ENCODE results near the gene PSME2. TPM values are rescaled to one million over a fixed set of nuclear protein-coding genes. Genes with fewer than 3 reads are reported as not detected.

The PSME2 gene
- polyA plus RNA-seq, 2 of the 4 experiments (the other 2 are of a cell fraction): 137 to 144 TPM

DNA sequence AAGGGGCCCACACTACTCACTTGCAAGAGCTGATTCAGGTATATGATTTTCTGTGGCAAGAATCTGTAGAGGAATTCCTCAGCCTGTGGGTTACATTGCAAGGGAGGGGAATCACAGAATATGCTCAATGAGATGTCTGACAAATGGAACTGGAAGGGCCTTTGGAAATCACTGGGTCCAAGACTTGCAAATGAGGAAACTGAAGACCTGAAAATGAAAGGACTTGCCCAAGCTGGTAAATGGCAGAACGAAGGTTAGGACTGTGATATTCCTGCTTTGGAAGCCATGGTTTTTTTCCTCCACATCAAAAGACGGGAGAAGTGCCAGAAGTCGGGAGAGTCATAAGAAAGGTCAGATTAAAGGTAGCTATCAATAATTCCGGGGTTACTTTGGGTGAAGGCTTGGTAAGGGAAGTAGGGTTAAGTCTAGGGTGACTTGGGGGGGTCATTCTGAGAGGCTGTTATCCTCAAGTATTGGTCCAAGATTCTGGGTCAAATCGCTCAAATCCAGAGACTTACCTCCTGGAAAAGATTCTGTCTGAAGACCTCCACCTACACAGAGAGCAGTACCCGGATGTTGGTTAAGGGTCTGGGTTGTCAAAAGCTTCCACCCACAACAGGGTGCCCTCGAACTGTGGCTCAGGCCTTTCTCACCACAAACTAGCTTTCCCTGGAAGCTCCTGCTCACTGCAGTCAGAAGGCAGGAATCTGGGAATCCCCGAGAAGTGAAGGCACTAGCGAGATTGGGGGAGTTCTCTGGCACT, 539 bp downstream of the PSME2 start:
- H3K4me1 ChIP-seq: peaks cover 18% of the 10 kb centered on the region
- peak overlapping the region; percentile 89 for H3K4me3 ChIP-seq
- POLR2A ChIA-PET: interaction anchor here (0.6 to 2.5 kb wide), 8 partner anchors 10 to 887 kb away, joined by 3 to 18 read pairs (median 4); partner anchors contain the start of genes CARMIL3, DCAF11, IRF9 and MDP1
- CTCF ChIA-PET: interaction anchor here (0.6 to 12.6 kb wide), 10 partner anchors 9 to 825 kb away, joined by 3 to 168 read pairs (median 3); partner anchors contain the start of genes IRF9 and PABPN1
- no peaks in the 10 kb centered on the region for H3K9me3 ChIP-seq
- TF ChIP-seq JUNB (IDR thresholded peaks at IDR 0.05): no peak
- TF ChIP-seq, protein P1, sequence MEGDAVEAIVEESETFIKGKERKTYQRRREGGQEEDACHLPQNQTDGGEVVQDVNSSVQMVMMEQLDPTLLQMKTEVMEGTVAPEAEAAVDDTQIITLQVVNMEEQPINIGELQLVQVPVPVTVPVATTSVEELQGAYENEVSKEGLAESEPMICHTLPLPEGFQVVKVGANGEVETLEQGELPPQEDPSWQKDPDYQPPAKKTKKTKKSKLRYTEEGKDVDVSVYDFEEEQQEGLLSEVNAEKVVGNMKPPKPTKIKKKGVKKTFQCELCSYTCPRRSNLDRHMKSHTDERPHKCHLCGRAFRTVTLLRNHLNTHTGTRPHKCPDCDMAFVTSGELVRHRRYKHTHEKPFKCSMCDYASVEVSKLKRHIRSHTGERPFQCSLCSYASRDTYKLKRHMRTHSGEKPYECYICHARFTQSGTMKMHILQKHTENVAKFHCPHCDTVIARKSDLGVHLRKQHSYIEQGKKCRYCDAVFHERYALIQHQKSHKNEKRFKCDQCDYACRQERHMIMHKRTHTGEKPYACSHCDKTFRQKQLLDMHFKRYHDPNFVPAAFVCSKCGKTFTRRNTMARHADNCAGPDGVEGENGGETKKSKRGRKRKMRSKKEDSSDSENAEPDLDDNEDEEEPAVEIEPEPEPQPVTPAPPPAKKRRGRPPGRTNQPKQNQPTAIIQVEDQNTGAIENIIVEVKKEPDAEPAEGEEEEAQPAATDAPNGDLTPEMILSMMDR (IDR thresholded peaks at IDR 0.05): no peak
- TF ChIP-seq RFX5 (IDR thresholded peaks at IDR 0.05): no peak
- no peak for TF ChIP-seq HDAC2 (IDR thresholded peaks at IDR 0.05)
- TF ChIP-seq KDM5A (IDR thresholded peaks at IDR 0.05): no peak
- TF ChIP-seq BHLHE40 (IDR thresholded peaks at IDR 0.05; ENCODE audit: low read depth, low read length): no peak
- TF ChIP-seq CBX8 (IDR thresholded peaks at IDR 0.05): no peak
- no peak for TF ChIP-seq JUN (IDR thresholded peaks at IDR 0.05)
- TF ChIP-seq NR3C1 (IDR thresholded peaks at IDR 0.05): no peak
- no peak for TF ChIP-seq RCOR1 (IDR thresholded peaks at IDR 0.05; ENCODE audit: low read depth, low read length)
- TF ChIP-seq HOXB5 (CRISPR knock-in tag; IDR thresholded peaks at IDR 0.05): no peak
- no peak for TF ChIP-seq NPAS2 (CRISPR knock-in tag; IDR thresholded peaks at IDR 0.05; ENCODE audit: borderline replicate concordance)
- TF ChIP-seq, protein P2, sequence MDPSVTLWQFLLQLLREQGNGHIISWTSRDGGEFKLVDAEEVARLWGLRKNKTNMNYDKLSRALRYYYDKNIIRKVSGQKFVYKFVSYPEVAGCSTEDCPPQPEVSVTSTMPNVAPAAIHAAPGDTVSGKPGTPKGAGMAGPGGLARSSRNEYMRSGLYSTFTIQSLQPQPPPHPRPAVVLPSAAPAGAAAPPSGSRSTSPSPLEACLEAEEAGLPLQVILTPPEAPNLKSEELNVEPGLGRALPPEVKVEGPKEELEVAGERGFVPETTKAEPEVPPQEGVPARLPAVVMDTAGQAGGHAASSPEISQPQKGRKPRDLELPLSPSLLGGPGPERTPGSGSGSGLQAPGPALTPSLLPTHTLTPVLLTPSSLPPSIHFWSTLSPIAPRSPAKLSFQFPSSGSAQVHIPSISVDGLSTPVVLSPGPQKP (IDR thresholded peaks at IDR 0.05; ENCODE audit: low read depth, low read length): no peak
- no peak for TF ChIP-seq TP53 (CRISPR knock-in tag; IDR thresholded peaks at IDR 0.05)
- TF ChIP-seq, protein P3, sequence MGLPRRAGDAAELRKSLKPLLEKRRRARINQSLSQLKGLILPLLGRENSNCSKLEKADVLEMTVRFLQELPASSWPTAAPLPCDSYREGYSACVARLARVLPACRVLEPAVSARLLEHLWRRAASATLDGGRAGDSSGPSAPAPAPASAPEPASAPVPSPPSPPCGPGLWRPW (IDR thresholded peaks at IDR 0.05): no peak
- no peak for FAIRE-seq
- DNase-seq (ENCODE audit: low read depth in 1 of 2, low spot score in 1 of 2): peak in 1 of 2 experiments; percentile 51
- H3K4me2 ChIP-seq: peak overlapping the region; percentile 85
- peak overlapping the region; percentile 91 to 98 for H3K27ac ChIP-seq
- peak; percentile 0 to 1; a peak in 2 of 6 replicates for ATAC-seq
- 5% methylated on average over 9 of the region's 9 CpGs for WGBS (ENCODE audit: missing lambda C conversion rate)

DNA sequence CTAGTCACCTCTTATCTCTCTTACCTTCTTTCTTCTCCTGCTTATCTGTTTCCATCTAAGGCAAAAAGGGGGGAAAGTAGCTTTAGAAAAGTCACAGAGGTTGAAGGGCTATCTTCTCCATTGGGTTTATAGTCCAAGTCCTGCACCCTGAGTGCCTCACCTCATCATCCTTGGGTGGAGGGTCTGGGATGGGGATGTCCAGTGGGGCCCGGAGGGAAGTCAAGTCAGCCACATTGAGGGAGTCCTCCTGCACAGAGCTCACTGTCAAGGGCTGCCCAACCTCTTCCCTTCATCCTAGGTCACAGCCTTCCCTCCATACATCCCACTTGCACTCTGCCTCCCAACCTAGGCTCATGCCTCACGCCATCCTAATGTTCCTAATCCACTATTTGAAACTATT, 1.2 kb downstream of the PSME2 start:
- ChIA-PET POLR2A (no interaction called here), CTCF (interaction anchor here (0.6 to 12.6 kb wide), 7 partner anchors 8 to 824 kb away, joined by 3 to 168 read pairs (median 5); partner anchors contain the start of genes DCAF11, IRF9, NRL and PABPN1)
- ATAC-seq (no peak), DNase-seq (ENCODE audit: low read depth in 1 of 2, low spot score in 1 of 2) (no peak), FAIRE-seq (no peak)
- Histone ChIP-seq H3K27ac (peak overlapping the region; percentile 91 to 98; a peak in 4 of 6 replicates), H3K4me2 (peak overlapping the region; percentile 85), H3K4me1 (peaks cover 18% of the 10 kb centered on the region), H3K9me3 (no peaks in the 10 kb centered on the region), H3K4me3 (peak overlapping the region; percentile 89; the same call in 2 of the 3 replicates)
- no peak for TF ChIP-seq FOXS1 (CRISPR knock-in tag; IDR thresholded peaks at IDR 0.05)
- no peak for TF ChIP-seq RNF2 (IDR thresholded peaks at IDR 0.05; ENCODE audit: borderline replicate concordance, low read depth)
- TF ChIP-seq, protein P3 (IDR thresholded peaks at IDR 0.05): no peak
- no peak for TF ChIP-seq RARB (CRISPR knock-in tag; IDR thresholded peaks at IDR 0.05)
- TF ChIP-seq RAD21 (conservative IDR thresholded peaks at IDR 0.05 in 1 of 2, IDR thresholded peaks at IDR 0.05 in 1 of 2): no peak
- TF ChIP-seq RCOR1 (IDR thresholded peaks at IDR 0.05; ENCODE audit: low read depth, low read length): no peak
- no peak for TF ChIP-seq ZFP36 (IDR thresholded peaks at IDR 0.05; ENCODE audit: borderline replicate concordance, partially characterized antibody)
- TF ChIP-seq, protein P4, sequence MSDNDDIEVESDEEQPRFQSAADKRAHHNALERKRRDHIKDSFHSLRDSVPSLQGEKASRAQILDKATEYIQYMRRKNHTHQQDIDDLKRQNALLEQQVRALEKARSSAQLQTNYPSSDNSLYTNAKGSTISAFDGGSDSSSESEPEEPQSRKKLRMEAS (IDR thresholded peaks at IDR 0.05): no peak
- no peak for TF ChIP-seq KDM1A (IDR thresholded peaks at IDR 0.05; ENCODE audit: low read depth)
- no peak for TF ChIP-seq GATA3 (IDR thresholded peaks at IDR 0.05; ENCODE audit: borderline replicate concordance)
- TF ChIP-seq, protein P5, sequence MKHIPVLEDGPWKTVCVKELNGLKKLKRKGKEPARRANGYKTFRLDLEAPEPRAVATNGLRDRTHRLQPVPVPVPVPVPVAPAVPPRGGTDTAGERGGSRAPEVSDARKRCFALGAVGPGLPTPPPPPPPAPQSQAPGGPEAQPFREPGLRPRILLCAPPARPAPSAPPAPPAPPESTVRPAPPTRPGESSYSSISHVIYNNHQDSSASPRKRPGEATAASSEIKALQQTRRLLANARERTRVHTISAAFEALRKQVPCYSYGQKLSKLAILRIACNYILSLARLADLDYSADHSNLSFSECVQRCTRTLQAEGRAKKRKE (CRISPR knock-in tag; IDR thresholded peaks at IDR 0.05; ENCODE audit: low read depth): no peak
- no peak for TF ChIP-seq PHF8 (IDR thresholded peaks at IDR 0.05; ENCODE audit: borderline replicate concordance, low read depth)
- TF ChIP-seq JUNB (IDR thresholded peaks at IDR 0.05): no peak
- no peak for TF ChIP-seq NPAS2 (CRISPR knock-in tag; IDR thresholded peaks at IDR 0.05; ENCODE audit: borderline replicate concordance)
- no peak for TF ChIP-seq NR3C1 (IDR thresholded peaks at IDR 0.05)
- TF ChIP-seq HOXA7 (CRISPR knock-in tag; IDR thresholded peaks at IDR 0.05): no peak
- no peak for TF ChIP-seq HOXB5 (CRISPR knock-in tag; IDR thresholded peaks at IDR 0.05)
- TF ChIP-seq HOXB13 (CRISPR knock-in tag; IDR thresholded peaks at IDR 0.05; ENCODE audit: low read depth): no peak
- no peak for TF ChIP-seq TP53 (CRISPR knock-in tag; IDR thresholded peaks at IDR 0.05)
- TF ChIP-seq ZSCAN20 (CRISPR knock-in tag; IDR thresholded peaks at IDR 0.05): no peak
- 91% methylated on average over 2 of the region's 2 CpGs for WGBS (ENCODE audit: missing lambda C conversion rate)
